HepG2 (cell line): ENCODE measurements around the gene SLC35B1. TPM values are rescaled to one million over a fixed set of nuclear protein-coding genes. Genes with fewer than 3 reads are reported as not detected.
A peak's percentile ranks its signal among the peaks of the same experiment; 100 is the strongest.

ENCODE experiments used
- ATAC-seq: fragments of 200-7000 bp; cut with Tn5 transposase; 3 replicates; pipeline ENCODE4 v1.9.1; 2020; ENCODE audit warnings: mild to moderate bottlenecking, moderate library complexity
- BruUV-seq: library from RNA; stranded (reverse); fragments of 400-500 nt; replicated peaks from 2 replicates; lab custom pipeline; 2021; lab: Mats Ljungman, UMichigan
- CTCF ChIA-PET: fragments of 300-600 bp; formaldehyde crosslinking; extraction: SDS; loops from one replicate; lab custom pipeline; 2021; ENCODE audit warnings: low total read pairs, inconsistent platforms, low intra/inter-chr PET ratio; lab: Yijun Ruan, JAX
- POLR2A ChIA-PET: fragments of 350-600 bp; sonication (Branson Sonifier 250); formaldehyde crosslinking; loops from one replicate; lab custom pipeline; 2020; ENCODE audit warnings: antibody characterized with exemption, inconsistent platforms; lab: Yijun Ruan, JAX
- DNase-seq: peaks from one replicate; pipeline ENCODE4 v3.0.0-alpha.2; 2015; ENCODE audit warnings: low spot score
- FAIRE-seq: peaks from 3 replicates; lab custom pipeline; 2011; peaks lifted over from hg19 to GRCh38; lab: Jason Lieb, UNC
- H2AFZ ChIP-seq: one replicate; pipeline ENCODE4 v1.6.1; 2011; ENCODE audit warnings: low read length, inconsistent platforms
- H3K27ac ChIP-seq: fragments of 300-600 bp; 3 replicates; pipeline ENCODE4 v1.8.0; 2011; ENCODE audit warnings: mixed run types, mild to moderate bottlenecking, mixed read lengths, low read length, inconsistent platforms; ENCODE audit not compliant: insufficient read depth; ENCODE audit errors: extremely low read length
- H3K27me3 ChIP-seq, 2 experiments: fragments of 200-600 bp in 1 of 2; 2 replicates in 1 of 2; 3 replicates in 1 of 2; pipeline versions ENCODE4 v1.6.0 to v1.8.0; 2011; ENCODE audit warnings: low read length in 2 of 2, mild to moderate bottlenecking in 2 of 2, moderate library complexity in 2 of 2, inconsistent platforms in 1 of 2; ENCODE audit not compliant: insufficient read depth in 2 of 2, control insufficient read depth in 1 of 2
- H3K36me3 ChIP-seq, 2 experiments: fragments of 200-600 bp in 1 of 2; replicated peaks in 1 of 2; 2 replicates in 1 of 2; 3 replicates in 1 of 2; pipeline versions ENCODE4 v1.5.1 to v1.8.0; 2011; ENCODE audit warnings: low read length in 2 of 2, inconsistent platforms in 1 of 2; ENCODE audit not compliant: insufficient read depth in 2 of 2, control insufficient read depth in 1 of 2
- H3K4me1 ChIP-seq: 2 replicates; pipeline ENCODE4 v1.5.1; 2012; ENCODE audit warnings: low read length, inconsistent platforms; ENCODE audit not compliant: insufficient read depth
- H3K4me2 ChIP-seq: 2 replicates; pipeline ENCODE4 v1.6.0; 2011; ENCODE audit warnings: low read depth, low read length, inconsistent platforms
- H3K4me3 ChIP-seq, 3 experiments: fragments of 200-600 bp in 1 of 3; sonication (generic), shearing (Covaris generic) in 1 of 3; replicated peaks in 1 of 3; 2 replicates each; pipeline ENCODE4 v1.5.1; 2011 to 2016; ENCODE audit warnings: low read length in 3 of 3, inconsistent platforms in 2 of 3, low read depth in 2 of 3, mild to moderate bottlenecking in 2 of 3, control low read depth in 1 of 3, mixed read lengths in 1 of 3; ENCODE audit not compliant: insufficient read depth in 1 of 3
- H3K79me2 ChIP-seq: one replicate; pipeline ENCODE4 v1.6.1; 2011; ENCODE audit warnings: low read length, inconsistent platforms; ENCODE audit not compliant: insufficient read depth
- H3K9ac ChIP-seq: 2 replicates; pipeline ENCODE4 v1.6.0; 2011; ENCODE audit warnings: mild to moderate bottlenecking, low read depth, low read length, inconsistent platforms; ENCODE audit not compliant: insufficient read depth
- H3K9me3 ChIP-seq: 2 replicates; pipeline ENCODE4 v1.5.1; 2012; ENCODE audit warnings: mild to moderate bottlenecking, low read length
- H4K20me1 ChIP-seq: 2 replicates; pipeline ENCODE4 v1.6.0; 2011; ENCODE audit warnings: inconsistent platforms, mild to moderate bottlenecking, low read length, moderate library complexity; ENCODE audit not compliant: insufficient read depth
- ASH2L ChIP-seq: fragments of 300-600, 200-600 bp; sonication (generic); IDR thresholded peaks from 2 replicates; pipeline ENCODE4 v1.7.0; 2017; ENCODE audit warnings: low read depth, mild to moderate bottlenecking, moderate library complexity, mixed read lengths, low read length; ENCODE audit not compliant: insufficient read length
- GFI1 ChIP-seq: sonication (generic); formaldehyde crosslinking; IDR thresholded peaks from 2 replicates; pipeline ENCODE4 v1.5.0; 2020; ENCODE audit warnings: missing genetic modification reagents, mild to moderate bottlenecking, borderline replicate concordance
- GPN1 ChIP-seq: sonication (generic); formaldehyde crosslinking; IDR thresholded peaks from 2 replicates; pipeline ENCODE4 v1.5.1; 2020; ENCODE audit warnings: missing genetic modification reagents, borderline replicate concordance
- MAFK ChIP-seq, 2 experiments: IDR thresholded peaks in 1 of 2; conservative IDR thresholded peaks in 1 of 2; 2 replicates each; pipeline ENCODE4 v1.6.1; 2011; ENCODE audit warnings: improper control_type of control experiment in 2 of 2, low read length in 2 of 2
- MXI1 ChIP-seq: IDR thresholded peaks from 3 replicates; pipeline ENCODE4 v1.6.1; 2012; ENCODE audit warnings: low read depth, low read length, inconsistent platforms, borderline replicate concordance
- PBX2 ChIP-seq: IDR thresholded peaks from 2 replicates; pipeline ENCODE4 v1.6.1; 2016; ENCODE audit warnings: control low read depth
- PRMT3 ChIP-seq: sonication (generic); formaldehyde crosslinking; IDR thresholded peaks from 2 replicates; pipeline ENCODE4 v1.8.1; 2022; ENCODE audit warnings: low read depth, mild to moderate bottlenecking, moderate library complexity, missing genetic modification reagents, borderline replicate concordance
- ZBTB20 ChIP-seq: sonication (generic); formaldehyde crosslinking; IDR thresholded peaks from 2 replicates; pipeline ENCODE4 v1.8.1; 2023; ENCODE audit warnings: missing genetic modification reagents, low read depth, mild to moderate bottlenecking, borderline replicate concordance
- ZNF138 ChIP-seq: sonication (generic); formaldehyde crosslinking; IDR thresholded peaks from 2 replicates; pipeline ENCODE4 v1.5.0; 2020; ENCODE audit warnings: mild to moderate bottlenecking, low read depth, missing genetic modification reagents
- ZNF382 ChIP-seq: sonication (generic); formaldehyde crosslinking; IDR thresholded peaks from 2 replicates; pipeline ENCODE4 v1.5.0; 2020; ENCODE audit warnings: missing genetic modification reagents, mild to moderate bottlenecking, borderline replicate concordance
- ZNF672 ChIP-seq: sonication (generic); formaldehyde crosslinking; IDR thresholded peaks from 2 replicates; pipeline ENCODE4 v1.8.1; 2022; ENCODE audit warnings: missing genetic modification reagents
- ZNF879 ChIP-seq: sonication (generic); formaldehyde crosslinking; IDR thresholded peaks from 2 replicates; pipeline ENCODE4 v1.8.1; 2023; ENCODE audit warnings: missing genetic modification reagents
- WGBS: methylation state at CpG from one replicate; pipeline ENCODE4 v1.1.6; 2017; ENCODE audit warnings: low lambda C conversion rate; 5-methylcytosine and 5-hydroxymethylcytosine counted together
- in situ Hi-C: cut with HindIII; loops from 2 replicates; pipeline ENCODE4 v1.10.0; 2017; ENCODE audit warnings: low pct_unique_long_range_greater_than_20kb; ENCODE audit not compliant: extremely low pct_ligation_motif_present
- intact Hi-C: fragments of 100-400 bp; cut with micrococcal nuclease; formaldehyde crosslinking; loops from one replicate; pipeline ENCODE4 v1.10.0; 2022; ENCODE audit not compliant: unreplicated experiment
- polyA plus RNA-seq, 8 experiments: library from polyadenylated mRNA; depleted of rRNA in 3 of 8; stranded (reverse) in 7 of 8; unstranded in 1 of 8; fragments of >200 nt; fragmentation: Illumina TruSeq in 4 of 8; extraction: Trizol in 4 of 8; gene quantifications; 2 replicates each; pipeline versions ENCODE4 v1.2.1 to v1.2.3, GENCODE V29; 2011 to 2016; ENCODE audit warnings: low read depth in 4 of 8, missing spikeins in 1 of 8, mixed read lengths in 1 of 8; ENCODE audit not compliant: insufficient read depth in 1 of 8
- total RNA-seq, 5 experiments: library from RNA; depleted of rRNA; stranded (reverse); fragments of >200 nt; fragmentation: Illumina TruSeq; extraction: Trizol; gene quantifications; 2 replicates each; pipeline ENCODE4 v1.2.3, GENCODE V29; 2016; ENCODE audit warnings: low read depth in 1 of 5
- TF ChIP-seq, protein P1 (sequence below): sonication (generic); formaldehyde crosslinking; IDR thresholded peaks from 2 replicates; pipeline ENCODE4 v1.4.0; 2020; ENCODE audit warnings: missing genetic modification reagents, borderline replicate concordance

The SLC35B1 gene
- total and polyA plus RNA-seq, 2 of the 13 experiments (the other 11 are each of a cell fraction or from before 2014, with no cell fraction given) = 99.6 to 113 TPM

- FAIRE-seq = no peak
- Histone ChIP-seq H3K4me1 (peaks cover 58% of the 10 kb centered on the region), H3K36me3 (peaks cover 3 to 7% of the 10 kb centered on the region in 2 experiments; a peak in 4 of 5 replicates), H3K4me3 (no peak overlapping the region)
- no TSS peak for BruUV-seq
- peak; percentile 59 for ATAC-seq
- POLR2A ChIA-PET = interaction anchor here (1.1 to 5.8 kb wide), 5 partner anchors 11 to 41 kb away, joined by 3 to 83 read pairs (median 8); partner anchors contain the start of genes FAM117A, KAT7 and SLC35B1
- no peak for DNase-seq
- WGBS = 81% methylated on average over 5 of the region's 5 CpGs
- TF ChIP-seq ZNF382 (no peak), MAFK (conservative IDR thresholded peaks at IDR 0.05 in 1 of 2, IDR thresholded peaks at IDR 0.05 in 1 of 2; ENCODE audit: low read length in 2 of 2) (no peak), ZNF879 (no peak), GPN1 (CRISPR knock-in tag) (no peak), ZBTB20 (no peak), MXI1 (no peak), ZNF138 (CRISPR knock-in tag) (no peak), PRMT3 (no peak), PBX2 (no peak), ASH2L (no peak), ZNF672 (CRISPR knock-in tag) (no peak), GFI1 (CRISPR knock-in tag) (no peak)
- TF ChIP-seq, protein P1, sequence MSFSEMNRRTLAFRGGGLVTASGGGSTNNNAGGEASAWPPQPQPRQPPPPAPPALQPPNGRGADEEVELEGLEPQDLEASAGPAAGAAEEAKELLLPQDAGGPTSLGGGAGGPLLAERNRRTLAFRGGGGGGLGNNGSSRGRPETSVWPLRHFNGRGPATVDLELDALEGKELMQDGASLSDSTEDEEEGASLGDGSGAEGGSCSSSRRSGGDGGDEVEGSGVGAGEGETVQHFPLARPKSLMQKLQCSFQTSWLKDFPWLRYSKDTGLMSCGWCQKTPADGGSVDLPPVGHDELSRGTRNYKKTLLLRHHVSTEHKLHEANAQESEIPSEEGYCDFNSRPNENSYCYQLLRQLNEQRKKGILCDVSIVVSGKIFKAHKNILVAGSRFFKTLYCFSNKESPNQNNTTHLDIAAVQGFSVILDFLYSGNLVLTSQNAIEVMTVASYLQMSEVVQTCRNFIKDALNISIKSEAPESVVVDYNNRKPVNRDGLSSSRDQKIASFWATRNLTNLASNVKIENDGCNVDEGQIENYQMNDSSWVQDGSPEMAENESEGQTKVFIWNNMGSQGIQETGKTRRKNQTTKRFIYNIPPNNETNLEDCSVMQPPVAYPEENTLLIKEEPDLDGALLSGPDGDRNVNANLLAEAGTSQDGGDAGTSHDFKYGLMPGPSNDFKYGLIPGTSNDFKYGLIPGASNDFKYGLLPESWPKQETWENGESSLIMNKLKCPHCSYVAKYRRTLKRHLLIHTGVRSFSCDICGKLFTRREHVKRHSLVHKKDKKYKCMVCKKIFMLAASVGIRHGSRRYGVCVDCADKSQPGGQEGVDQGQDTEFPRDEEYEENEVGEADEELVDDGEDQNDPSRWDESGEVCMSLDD (CRISPR knock-in tag) = no peak
- TF ChIP-seq, all 625 proteins: peak for 0
- in situ Hi-C loops (no loop called here), intact Hi-C loops (no loop called here)
- H2AFZ ChIP-seq = no peak overlapping the region
- no peaks in the 10 kb centered on the region for H3K9me3 ChIP-seq
- peak overlapping the region; percentile 47; the same call in 1 of the 2 replicates for H3K4me2 ChIP-seq
- peak overlapping the region; percentile 51 for H3K27ac ChIP-seq
- H3K9ac ChIP-seq = no peak overlapping the region
- CTCF ChIA-PET = no interaction called here
- no peaks in the 10 kb centered on the region for H3K27me3 ChIP-seq
- H4K20me1 ChIP-seq = no peaks in the 10 kb centered on the region
- no peaks in the 10 kb centered on the region for H3K79me2 ChIP-seq
Measured at GRCh38 chr17:49746791-49747490, 39.2 kb upstream of the SLC35B1 start.
